Epithelial cell of esophagus (primary cell): ENCODE data around the gene GRM4.

Source experiments
- DNase-seq: peaks from one replicate; pipeline ENCODE4 v3.0.0; 2010; ENCODE audit warnings: low read depth
- H3K4me3 ChIP-seq: 2 replicates; pipeline ENCODE4 v1.5.1; 2011; ENCODE audit warnings: mild to moderate bottlenecking, low read length, control low read depth
- CTCF ChIP-seq: IDR thresholded peaks from 2 replicates; pipeline ENCODE4 v1.5.1; 2011; ENCODE audit warnings: low read depth, mild to moderate bottlenecking, low read length, control low read depth, inconsistent platforms; ENCODE audit not compliant: insufficient read depth; ENCODE audit errors: missing control alignments

Gene GRM4

GRCh38 chr6:34082864-34083626, 62.8 kb downstream of the GRM4 start:
- no peak for DNase-seq
- TF ChIP-seq CTCF: no peak
- no peak overlapping the region for H3K4me3 ChIP-seq

GRCh38 chr6:34082348-34082747, 63.5 kb downstream of the GRM4 start:
- no peak for TF ChIP-seq CTCF
- no peak for DNase-seq
- H3K4me3 ChIP-seq: no peak overlapping the region

- no peak overlapping the region for H3K4me3 ChIP-seq
- TF ChIP-seq CTCF: no peak
- DNase-seq: no peak
Measured at GRCh38 chr6:34080357-34080756, 65.5 kb downstream of the GRM4 start.

- no peak for TF ChIP-seq CTCF
- no peak for DNase-seq
- H3K4me3 ChIP-seq: no peak overlapping the region
Measured at GRCh38 chr6:34079899-34080298, 66.0 kb downstream of the GRM4 start.

GRCh38 chr6:34075906-34076305, 70.0 kb downstream of the GRM4 start:
- TF ChIP-seq CTCF: no peak
- no peak overlapping the region for H3K4me3 ChIP-seq
- no peak for DNase-seq

GRCh38 chr6:34074064-34074742, 71.7 kb downstream of the GRM4 start:
- no peak for DNase-seq
- peak; percentile 11 for TF ChIP-seq CTCF
- H3K4me3 ChIP-seq: no peak overlapping the region
